IMR-90 (cell line): ENCODE results near the gene SETSIP. TPM values are rescaled to one million over a fixed set of nuclear protein-coding genes. Genes with fewer than 3 reads are reported as not detected.

ENCODE experiments used
- ATAC-seq: fragments of 200-7000 bp; cut with Tn5 transposase; 2 replicates; pipeline ENCODE4 v1.9.1; 2020; ENCODE audit warnings: low read depth, mild to moderate bottlenecking, moderate library complexity
- BruUV-seq: library from RNA; stranded (reverse); fragments of 400-500 nt; replicated peaks from 2 replicates; lab custom pipeline; 2021; lab: Mats Ljungman, UMichigan
- CTCF ChIA-PET: fragments of 300-600 bp; formaldehyde crosslinking; extraction: SDS; loops from one replicate; lab custom pipeline; 2021; ENCODE audit warnings: antibody characterized with exemption; lab: Yijun Ruan, JAX
- POLR2A ChIA-PET: fragments of 300-600 bp; sonication (Branson Sonifier 250); formaldehyde crosslinking; loops from one replicate; lab custom pipeline; 2022; ENCODE audit warnings: antibody characterized with exemption; ENCODE audit not compliant: unreplicated experiment; lab: Charles Lee
- DNase-seq: peaks from one replicate; pipeline ENCODE4 v3.0.0; 2013
- H2AFZ ChIP-seq: replicated peaks from 2 replicates; pipeline ENCODE3; 2013; ENCODE audit warnings: low read length, mild to moderate bottlenecking; ENCODE audit not compliant: poor library complexity
- H2AK5ac ChIP-seq: 2 replicates; pipeline ENCODE4 v1.6.1; 2013; ENCODE audit warnings: low read depth, low read length, inconsistent platforms
- H2AK9ac ChIP-seq: replicated peaks from 2 replicates; pipeline ENCODE3; 2013; ENCODE audit warnings: mild to moderate bottlenecking, low read depth, low read length, moderate library complexity; ENCODE audit not compliant: poor library complexity
- H2BK120ac ChIP-seq: 2 replicates; pipeline ENCODE4 v1.6.1; 2013; ENCODE audit warnings: low read depth, low read length, inconsistent platforms
- H2BK15ac ChIP-seq: 3 replicates; pipeline ENCODE4 v1.6.1; 2013; ENCODE audit warnings: low read depth, low read length, inconsistent platforms
- H2BK20ac ChIP-seq: 2 replicates; pipeline ENCODE4 v1.6.1; 2013; ENCODE audit warnings: low read depth, mild to moderate bottlenecking, inconsistent platforms, low read length, moderate library complexity
- H2BK5ac ChIP-seq: 2 replicates; pipeline ENCODE4 v1.6.1; 2013; ENCODE audit warnings: mild to moderate bottlenecking, low read depth, low read length, inconsistent platforms; ENCODE audit not compliant: poor library complexity, severe bottlenecking
- H3K14ac ChIP-seq: replicated peaks from 2 replicates; pipeline ENCODE4 v1.6.1; 2013; ENCODE audit warnings: low read depth, low read length, inconsistent platforms
- H3K18ac ChIP-seq: 2 replicates; pipeline ENCODE4 v1.6.1; 2013; ENCODE audit warnings: low read depth, low read length, control low read depth
- H3K23ac ChIP-seq: 2 replicates; pipeline ENCODE4 v1.6.1; 2013; ENCODE audit warnings: low read depth, low read length, inconsistent platforms
- H3K27ac ChIP-seq: 2 replicates; pipeline ENCODE4 v1.5.1; 2013; ENCODE audit warnings: mild to moderate bottlenecking, control low read depth, low read length; ENCODE audit not compliant: insufficient read depth
- H3K27me3 ChIP-seq: 2 replicates; pipeline ENCODE4 v1.6.1; 2013; ENCODE audit warnings: low read length; ENCODE audit not compliant: control insufficient read depth, insufficient read depth
- H3K36me3 ChIP-seq: 2 replicates; pipeline ENCODE4 v1.6.1; 2013; ENCODE audit warnings: low read length, mixed read lengths; ENCODE audit not compliant: control insufficient read depth, insufficient read depth
- H3K4ac ChIP-seq: 2 replicates; pipeline ENCODE4 v1.6.1; 2013; ENCODE audit warnings: low read depth, low read length, inconsistent platforms
- H3K4me1 ChIP-seq: 2 replicates; pipeline ENCODE4 v1.6.1; 2013; ENCODE audit warnings: low read length, mixed read lengths; ENCODE audit not compliant: control insufficient read depth, insufficient read depth
- H3K4me2 ChIP-seq: 2 replicates; pipeline ENCODE4 v1.6.1; 2013; ENCODE audit warnings: low read depth, mild to moderate bottlenecking, control low read depth, low read length, moderate library complexity
- H3K4me3 ChIP-seq: 2 replicates; pipeline ENCODE4 v1.5.1; 2013; ENCODE audit warnings: low read depth, mild to moderate bottlenecking, control low read depth, low read length, moderate library complexity; ENCODE audit not compliant: insufficient read depth
- H3K56ac ChIP-seq: 2 replicates; pipeline ENCODE4 v1.6.1; 2013; ENCODE audit warnings: low read length, inconsistent platforms; ENCODE audit not compliant: insufficient read depth; ENCODE audit errors: extremely low read depth
- H3K79me1 ChIP-seq, 2 experiments: 2 replicates each; pipeline ENCODE4 v1.6.1; 2013; ENCODE audit warnings: low read length in 2 of 2, inconsistent platforms in 1 of 2, low read depth in 1 of 2
- H3K9ac ChIP-seq: 2 replicates; pipeline ENCODE4 v1.6.1; 2013; ENCODE audit warnings: low read depth, low read length, control low read depth
- H3K9me1 ChIP-seq: 2 replicates; pipeline ENCODE4 v1.6.1; 2013; ENCODE audit warnings: low read length, inconsistent platforms; ENCODE audit not compliant: insufficient read depth
- H3K9me3 ChIP-seq: 2 replicates; pipeline ENCODE4 v1.6.1; 2013; ENCODE audit warnings: low read length; ENCODE audit not compliant: control insufficient read depth, insufficient read depth
- H4K20me1 ChIP-seq: 2 replicates; pipeline ENCODE4 v1.6.1; 2013; ENCODE audit warnings: low read length, inconsistent platforms; ENCODE audit not compliant: insufficient read depth
- H4K5ac ChIP-seq: 2 replicates; pipeline ENCODE4 v1.6.1; 2013; ENCODE audit warnings: mild to moderate bottlenecking, low read depth, low read length, control low read depth
- H4K8ac ChIP-seq, 2 experiments: 2 replicates each; pipeline ENCODE4 v1.6.1; 2013; ENCODE audit warnings: low read depth in 2 of 2, low read length in 2 of 2, control low read depth in 1 of 2, inconsistent platforms in 1 of 2
- H4K91ac ChIP-seq: 2 replicates; pipeline ENCODE4 v1.6.1; 2013; ENCODE audit warnings: low read depth, low read length, inconsistent platforms; ENCODE audit not compliant: insufficient read depth
- CEBPB ChIP-seq: IDR thresholded peaks from 2 replicates; pipeline ENCODE4 v1.6.1; 2012; ENCODE audit warnings: low read depth, low read length, improper control_type of control experiment
- FOS ChIP-seq: fragments of 150-350 bp; IDR thresholded peaks from 2 replicates; pipeline ENCODE4 v1.6.1; 2016; ENCODE audit warnings: low read depth, low read length
- MAFK ChIP-seq: IDR thresholded peaks from 2 replicates; pipeline ENCODE4 v1.6.1; 2012; ENCODE audit warnings: low read depth, low read length, improper control_type of control experiment
- MXI1 ChIP-seq: IDR thresholded peaks from 2 replicates; pipeline ENCODE4 v1.6.1; 2012; ENCODE audit warnings: low read depth, mild to moderate bottlenecking, low read length, moderate library complexity, borderline replicate concordance
- WGBS, 2 experiments: methylation state at CpG; one replicate each; pipeline versions ENCODE4 v1.1.5 to v1.1.7; 2013; ENCODE audit warnings: missing lambda C conversion rate in 2 of 2; ENCODE audit not compliant: insufficient read length in 1 of 2; ENCODE audit errors: extremely low coverage in 2 of 2; 5-methylcytosine and 5-hydroxymethylcytosine counted together
- dilution Hi-C: fragments of 300-500 bp; cut with HindIII; formaldehyde crosslinking; loops from one replicate; pipeline ENCODE4 v1.14.3; 2018; ENCODE audit warnings: low sequenced_read_pairs; ENCODE audit not compliant: unreplicated experiment
- in situ Hi-C: fragments of 300-500 bp; cut with MboI; formaldehyde crosslinking; loops from 3 replicates; pipeline ENCODE4 v1.14.3; 2019; ENCODE audit warnings: low sequenced_read_pairs, inconsistent platforms, mixed read lengths
- intact Hi-C: fragments of 100-400 bp; cut with micrococcal nuclease; formaldehyde crosslinking; loops from 2 replicates; pipeline ENCODE4 v1.10.0; 2022
- polyA plus RNA-seq, 3 experiments: library from polyadenylated mRNA; depleted of rRNA; stranded (reverse); fragments of >200 nt; gene quantifications; 2 replicates each; pipeline ENCODE4 v1.2.3, GENCODE V29; 2012; ENCODE audit warnings: low replicate concordance in 1 of 3
- total RNA-seq: library from RNA; depleted of rRNA; stranded (reverse); fragments of >200 nt; gene quantifications from 2 replicates; pipeline ENCODE4 v1.2.3, GENCODE V29; 2012
- TF ChIP-seq, protein P1 (sequence below): fragments of 150-350 bp; IDR thresholded peaks from 2 replicates; pipeline ENCODE4 v1.6.1; 2017; ENCODE audit warnings: mild to moderate bottlenecking, antibody characterized with exemption, low read length, low read depth

The SETSIP gene
- total and polyA plus RNA-seq, 2 of the 4 experiments (the other 2 are of a cell fraction), result not detected

DNA sequence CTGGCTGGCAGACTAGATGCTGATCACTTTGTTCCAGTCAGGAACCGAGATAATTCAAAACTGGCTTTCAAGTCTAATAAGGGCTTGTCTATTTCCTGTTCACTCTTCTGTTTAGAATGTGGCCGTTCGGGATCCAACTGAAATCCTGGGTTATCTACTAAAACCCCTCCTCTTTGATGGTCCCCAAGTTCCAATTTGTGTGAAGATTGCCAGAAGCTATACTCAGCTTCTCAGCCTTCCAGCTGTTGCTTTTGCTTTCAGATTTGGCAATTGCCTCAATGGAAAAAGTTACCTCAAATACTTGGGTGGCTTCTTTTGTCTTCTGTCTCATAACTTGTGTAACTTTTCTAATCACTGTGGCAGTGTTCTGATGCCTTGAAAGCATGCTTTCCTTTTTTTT lies 48.7 kb upstream of the SETSIP start:
- POLR2A ChIA-PET, result no interaction called here
- no peak overlapping the region for H4K91ac ChIP-seq
- no peaks in the 10 kb centered on the region for H3K9me1 ChIP-seq
- no peaks in the 10 kb centered on the region for H3K9me3 ChIP-seq
- H2BK15ac ChIP-seq, result no peak overlapping the region
- H3K4me3 ChIP-seq, result no peak overlapping the region
- H4K20me1 ChIP-seq, result no peaks in the 10 kb centered on the region
- no peak overlapping the region for H3K9ac ChIP-seq
- in situ Hi-C loops (no loop called here), dilution Hi-C loops (no loop called here), intact Hi-C loops (no loop called here)
- no peak overlapping the region for H3K4me2 ChIP-seq
- WGBS, 2 experiments, result no CpG with 5 or more reads among the region's 3 CpGs
- TF ChIP-seq, protein P1, sequence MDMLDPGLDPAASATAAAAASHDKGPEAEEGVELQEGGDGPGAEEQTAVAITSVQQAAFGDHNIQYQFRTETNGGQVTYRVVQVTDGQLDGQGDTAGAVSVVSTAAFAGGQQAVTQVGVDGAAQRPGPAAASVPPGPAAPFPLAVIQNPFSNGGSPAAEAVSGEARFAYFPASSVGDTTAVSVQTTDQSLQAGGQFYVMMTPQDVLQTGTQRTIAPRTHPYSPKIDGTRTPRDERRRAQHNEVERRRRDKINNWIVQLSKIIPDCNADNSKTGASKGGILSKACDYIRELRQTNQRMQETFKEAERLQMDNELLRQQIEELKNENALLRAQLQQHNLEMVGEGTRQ, result no peak
- TF ChIP-seq MXI1 (no peak), FOS (no peak), CEBPB (no peak), MAFK (no peak)
- H2BK5ac ChIP-seq, result no peak overlapping the region
- no peaks in the 10 kb centered on the region for H3K36me3 ChIP-seq
- CTCF ChIA-PET, result no interaction called here
- peaks cover 4% of the 10 kb centered on the region for H3K4me1 ChIP-seq
- no peaks in the 10 kb centered on the region for H3K27me3 ChIP-seq
- no peak overlapping the region for H3K23ac ChIP-seq
- no peak overlapping the region for H2BK120ac ChIP-seq
- no peak for DNase-seq
- no peak overlapping the region for H2AK9ac ChIP-seq
- no peak overlapping the region for H4K5ac ChIP-seq
- no peak overlapping the region for H3K14ac ChIP-seq
- no peak overlapping the region for H3K56ac ChIP-seq
- H3K18ac ChIP-seq, result no peak overlapping the region
- no peak for ATAC-seq
- H3K27ac ChIP-seq, result no peak overlapping the region
- H3K79me1 ChIP-seq, result no peaks in the 10 kb centered on the region
- BruUV-seq, result no TSS peak
- H3K4ac ChIP-seq, result no peak overlapping the region
- no peak overlapping the region for H2AK5ac ChIP-seq
- no peak overlapping the region for H2BK20ac ChIP-seq
- no peak overlapping the region for H2AFZ ChIP-seq
- no peak overlapping the region for H4K8ac ChIP-seq
